Measurements from ENCODE around the gene LTB4R2.
A peak's percentile ranks its signal among the peaks of the same experiment; 100 is the strongest.

LTB4R2 gene

DNA sequence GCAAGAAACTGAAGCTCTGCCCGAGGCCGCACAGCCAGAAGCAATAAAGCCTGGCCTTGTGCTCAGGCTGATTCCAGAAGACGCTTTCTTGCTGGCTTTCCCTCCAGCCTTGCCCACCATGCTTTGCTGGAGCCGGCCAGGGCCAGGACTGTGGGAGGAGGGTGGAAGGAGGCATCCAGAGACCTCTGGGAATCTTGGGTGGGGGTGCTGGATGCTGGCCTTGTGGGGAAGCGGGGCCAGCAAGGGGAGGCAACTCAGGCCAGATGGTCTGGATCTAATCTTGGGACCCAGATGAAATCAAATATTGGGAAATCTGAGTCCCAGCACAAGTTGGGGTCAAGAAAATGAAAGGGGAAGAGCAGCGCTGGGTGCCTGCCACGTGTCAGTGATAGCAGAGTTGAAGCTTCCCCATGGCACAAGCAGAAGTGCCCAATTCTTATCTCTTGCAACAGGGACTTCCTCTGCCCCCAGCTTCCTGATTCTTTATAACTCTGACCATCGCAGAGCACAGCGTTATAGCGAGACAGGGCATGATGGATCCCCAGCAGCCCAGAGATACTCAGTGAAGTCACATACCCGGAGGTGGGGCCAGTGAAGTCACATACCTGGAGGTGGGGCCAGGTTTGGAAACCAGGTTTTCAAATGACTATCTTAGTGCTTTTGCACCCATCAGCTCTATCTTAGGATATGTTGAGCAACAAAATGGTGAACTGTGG lies 32.2 kb upstream of the LTB4R2 start:
- DNase-seq, result peak; percentile 29

DNA sequence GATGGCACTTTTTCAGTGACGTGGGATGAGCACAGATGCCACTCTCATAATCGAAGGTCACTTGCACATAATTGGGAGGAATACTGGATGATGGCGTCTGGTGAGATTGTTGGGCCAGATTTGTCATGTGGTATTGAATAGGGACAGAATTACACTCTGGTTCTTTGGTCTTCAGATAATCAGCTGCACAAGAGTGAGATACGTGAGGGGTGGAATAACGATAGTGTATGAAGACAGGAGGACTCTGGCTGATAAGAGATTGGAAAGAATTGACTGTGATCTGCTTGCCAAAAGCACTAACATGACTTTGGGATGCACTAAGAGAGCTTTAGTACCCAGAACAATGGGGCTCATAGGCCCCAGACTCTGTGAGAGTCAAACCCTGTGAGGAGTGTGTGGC lies 31.5 kb upstream of the LTB4R2 start:
- DNase-seq, result no peak

DNA sequence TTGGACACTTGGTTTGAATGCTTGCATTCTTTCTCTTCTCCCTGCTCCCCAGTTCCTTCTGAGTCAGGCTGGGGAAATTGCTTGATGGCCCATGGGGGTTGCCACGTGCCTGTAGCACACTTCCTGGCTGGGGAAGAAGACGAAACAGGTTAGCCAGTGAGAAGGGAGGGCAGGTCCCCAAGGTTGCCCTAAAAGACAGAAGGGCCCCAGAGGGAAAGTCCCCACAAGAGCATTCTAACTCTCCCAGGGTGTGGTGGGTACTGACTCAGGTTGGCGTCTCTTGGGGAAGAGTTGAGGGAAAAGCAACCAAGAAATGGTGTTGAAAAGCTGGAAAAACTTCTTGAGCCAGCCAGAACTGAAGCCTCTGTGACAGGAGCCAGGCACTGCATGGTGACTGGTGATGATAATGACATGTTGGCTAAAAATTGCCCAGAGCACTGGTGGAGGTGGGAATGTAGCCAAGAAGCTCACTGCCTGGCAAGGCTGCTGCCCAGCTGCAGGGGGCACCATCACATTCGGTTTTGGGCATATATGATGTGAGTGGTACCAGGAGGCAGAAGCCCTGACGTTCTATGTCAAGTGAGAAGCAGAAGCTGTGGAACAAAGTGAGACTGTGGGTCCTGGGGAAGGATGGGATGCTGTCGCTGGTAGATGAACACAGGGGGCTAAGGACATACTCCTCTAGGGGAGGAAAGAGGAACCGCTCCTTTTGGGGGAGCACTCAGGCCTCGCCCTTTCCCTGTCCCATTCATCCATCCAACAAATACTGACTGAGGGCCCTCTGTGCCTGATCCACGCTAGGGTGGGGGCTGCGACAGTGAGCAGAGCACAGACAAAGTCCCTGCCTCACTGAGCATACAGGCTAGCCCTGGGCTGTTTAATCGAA lies 30.4 kb upstream of the LTB4R2 start:
- no peak for DNase-seq

DNA sequence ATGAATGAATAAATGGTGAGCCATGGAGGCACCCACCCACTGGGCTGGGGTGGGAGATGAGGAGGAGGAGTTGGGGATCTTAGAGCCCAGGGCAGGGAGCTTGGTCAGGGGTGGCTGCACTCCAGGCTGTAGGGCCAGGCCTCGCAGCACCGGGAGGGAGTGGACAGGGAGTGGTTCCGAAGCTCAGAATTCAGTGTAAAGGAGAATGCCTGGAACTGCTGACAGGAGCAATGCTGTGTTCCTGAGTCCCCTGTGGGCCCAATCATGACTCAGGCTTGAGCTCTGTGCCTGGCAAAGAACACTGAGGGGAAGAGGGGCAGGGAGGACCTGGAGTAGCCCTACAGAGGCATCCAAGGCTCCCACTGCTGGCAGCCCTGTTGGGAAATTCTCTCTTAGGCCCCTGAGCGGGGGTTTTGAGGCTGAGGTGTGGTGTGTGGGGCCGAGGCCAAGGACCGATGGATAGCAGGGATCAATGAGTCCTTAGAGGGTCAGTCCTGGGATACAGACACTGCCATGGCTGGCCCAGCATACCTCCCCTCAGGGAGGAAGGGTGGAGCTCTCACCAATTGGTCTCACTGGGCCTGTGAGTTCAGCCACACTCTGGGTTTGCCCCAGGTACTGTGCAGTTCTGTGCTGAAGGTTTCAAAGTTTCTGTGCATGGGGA lies 29.0 kb upstream of the LTB4R2 start:
- no peak for DNase-seq

DNA sequence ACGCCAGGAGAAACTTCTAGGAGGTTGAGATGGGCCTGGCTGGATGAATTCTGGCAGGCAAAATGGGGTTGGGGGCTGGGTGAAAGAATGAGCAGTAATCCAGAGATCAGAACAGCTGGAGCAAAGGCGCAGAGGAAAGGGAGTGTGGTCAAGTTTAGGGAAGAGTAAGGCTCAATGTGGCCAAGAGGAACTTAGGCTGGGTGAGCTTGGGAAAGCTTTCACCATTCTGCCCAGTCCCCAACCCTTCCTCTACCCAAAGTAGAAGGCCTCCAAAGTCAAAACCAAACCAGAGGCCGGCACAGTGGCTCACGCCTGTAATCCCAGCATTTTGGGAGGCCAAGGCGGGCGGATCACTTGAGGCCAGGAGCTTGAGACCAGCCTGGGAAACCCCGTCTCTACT lies 28.3 kb upstream of the LTB4R2 start:
- DNase-seq, result no peak

DNA sequence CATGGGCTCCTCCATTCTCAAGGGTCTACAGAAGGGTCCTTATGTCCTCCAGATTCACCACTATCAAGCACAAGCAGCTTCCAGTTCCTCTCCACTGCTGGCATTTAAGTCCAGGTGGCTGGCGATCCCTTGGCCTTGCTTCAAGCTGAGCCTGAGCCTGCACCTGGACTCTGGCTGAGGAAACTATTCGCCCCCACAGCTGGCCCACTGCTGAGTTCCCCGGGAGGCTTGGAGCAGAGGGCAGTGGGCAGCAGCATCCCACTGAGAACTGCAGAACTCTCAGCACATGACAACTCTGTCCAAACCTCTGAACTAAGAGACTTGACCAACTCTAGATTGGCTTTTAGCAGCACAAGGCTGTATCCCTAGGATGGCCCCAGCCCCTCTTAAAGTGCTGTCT lies 27.2 kb upstream of the LTB4R2 start:
- DNase-seq, result no peak

DNA sequence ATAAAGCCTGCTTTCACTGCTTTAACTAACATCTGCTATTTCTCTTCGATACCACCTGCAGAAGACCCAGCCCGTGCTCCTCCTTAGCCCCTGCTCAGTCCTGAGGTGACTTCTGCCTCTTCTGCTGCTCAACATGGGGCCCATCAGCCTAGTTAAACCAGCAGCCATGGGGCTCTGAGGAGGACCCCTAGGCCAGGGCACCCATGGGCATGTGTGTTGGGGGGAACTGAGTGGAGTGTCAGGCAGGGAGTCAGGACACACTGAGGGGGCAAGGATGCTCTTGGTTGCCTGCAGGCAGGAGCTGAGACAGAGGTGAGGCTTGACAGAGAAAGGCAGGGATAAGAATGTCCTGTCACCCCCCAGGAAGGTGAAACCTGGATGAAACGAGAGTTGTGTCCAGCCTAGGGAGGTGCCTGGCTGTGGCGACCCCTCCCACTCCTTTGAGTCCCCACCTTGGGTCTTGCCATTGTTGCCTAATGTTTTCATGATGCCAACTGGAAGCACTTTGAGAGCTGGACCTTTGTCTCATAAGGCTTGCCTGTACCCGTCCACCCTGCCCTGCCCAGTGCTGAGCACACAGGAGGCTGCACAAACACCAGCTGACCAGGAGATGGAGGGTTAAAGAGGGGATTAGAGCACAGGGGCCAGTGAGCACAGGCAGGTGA lies 26.0 kb upstream of the LTB4R2 start:
- no peak for DNase-seq

DNA sequence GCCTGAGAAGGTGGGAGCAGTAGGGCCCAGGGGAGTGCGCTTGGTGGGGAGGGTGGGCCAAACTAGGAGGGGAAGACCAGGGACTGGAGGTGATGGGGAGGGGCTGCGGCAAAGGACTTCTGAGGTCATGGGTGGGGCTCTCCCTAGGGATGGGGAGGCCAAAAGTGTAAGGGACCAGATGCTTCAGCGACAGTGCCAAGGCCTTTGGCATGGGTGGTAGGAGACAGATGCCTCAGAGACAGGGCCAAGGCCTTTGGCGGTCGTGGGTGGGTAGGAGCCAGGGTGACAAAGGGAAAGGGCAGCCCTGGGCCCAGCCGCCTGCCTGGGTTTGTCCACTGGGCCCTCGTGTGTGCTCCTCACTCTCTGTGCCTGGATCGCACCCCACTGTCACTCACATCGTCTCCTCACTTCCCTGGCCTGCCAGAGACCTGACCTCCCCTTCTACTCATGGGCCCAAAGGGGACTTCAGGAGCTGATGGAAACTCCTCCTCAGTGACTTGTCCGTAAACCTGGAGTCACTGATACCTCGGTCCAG lies 25.4 kb upstream of the LTB4R2 start:
- no peak for DNase-seq

DNA sequence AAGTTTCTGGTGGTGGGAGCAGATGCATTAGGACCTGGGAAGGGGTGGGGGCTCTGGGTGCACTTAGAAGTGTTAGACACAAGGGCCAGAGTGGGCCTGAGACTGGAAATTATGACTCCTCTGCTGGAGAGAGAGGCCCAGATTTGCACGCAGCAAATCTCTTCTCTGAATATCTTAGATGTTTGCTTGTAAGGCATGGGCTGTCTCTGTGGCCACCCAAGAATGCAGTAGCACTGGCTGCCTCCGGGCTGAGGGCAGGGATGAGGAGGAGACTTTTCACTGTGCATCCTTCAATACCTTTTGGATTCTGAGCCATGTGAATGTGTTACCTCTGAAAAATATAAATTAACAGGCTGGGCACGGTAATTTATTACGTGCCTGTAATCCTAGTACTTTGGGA lies 24.6 kb upstream of the LTB4R2 start:
- no peak for DNase-seq

DNA sequence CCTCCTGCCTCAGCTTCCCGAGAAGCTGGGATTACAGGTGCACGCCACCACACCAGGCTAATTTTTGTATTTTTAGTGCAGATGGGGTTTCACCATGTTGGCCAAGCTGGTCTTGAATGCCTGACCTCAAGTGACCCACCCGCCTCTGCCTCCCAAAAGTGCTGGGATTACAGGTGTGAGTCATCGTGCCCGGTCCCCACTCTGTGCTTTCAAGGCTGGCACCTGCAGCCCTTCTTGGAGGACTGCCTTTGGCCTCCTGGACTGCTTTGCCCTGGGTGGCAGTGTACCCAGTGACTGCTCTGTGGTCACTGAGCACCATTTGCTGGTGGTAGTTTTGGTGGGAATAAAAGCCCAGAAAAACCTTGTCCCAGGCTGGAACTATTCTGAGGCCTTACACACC lies 22.9 kb upstream of the LTB4R2 start:
- DNase-seq, result no peak

DNA sequence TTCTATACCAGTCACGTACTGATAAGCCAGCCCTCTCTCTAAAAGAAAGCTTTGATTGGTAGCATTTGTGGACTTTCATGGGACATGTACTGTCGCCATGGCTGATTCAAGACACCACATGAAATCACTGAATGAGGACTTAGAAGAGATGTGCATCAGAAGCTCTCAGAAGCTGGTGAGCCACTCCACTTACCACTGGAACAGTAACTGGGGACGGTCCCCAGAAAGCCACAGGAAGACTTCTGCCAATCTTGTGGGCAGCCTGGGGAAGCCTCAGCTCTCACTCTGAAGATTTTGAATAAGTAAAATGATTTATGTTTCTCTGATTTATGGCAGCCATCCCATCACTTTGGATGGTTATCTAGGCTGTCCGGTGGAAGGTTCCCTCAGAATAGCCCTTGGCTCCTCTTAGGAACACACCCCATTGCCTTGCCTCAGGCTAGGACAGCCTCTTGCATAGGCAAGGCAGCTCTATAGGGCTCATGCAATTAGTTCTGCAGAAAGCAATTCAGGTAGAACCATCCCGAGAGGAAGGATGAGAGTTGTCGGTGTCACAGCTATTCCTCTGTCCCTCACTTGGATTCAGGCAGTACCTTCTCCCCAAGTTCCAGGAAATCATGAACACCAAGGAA lies 20.2 kb upstream of the LTB4R2 start:
- no peak for DNase-seq

DNA sequence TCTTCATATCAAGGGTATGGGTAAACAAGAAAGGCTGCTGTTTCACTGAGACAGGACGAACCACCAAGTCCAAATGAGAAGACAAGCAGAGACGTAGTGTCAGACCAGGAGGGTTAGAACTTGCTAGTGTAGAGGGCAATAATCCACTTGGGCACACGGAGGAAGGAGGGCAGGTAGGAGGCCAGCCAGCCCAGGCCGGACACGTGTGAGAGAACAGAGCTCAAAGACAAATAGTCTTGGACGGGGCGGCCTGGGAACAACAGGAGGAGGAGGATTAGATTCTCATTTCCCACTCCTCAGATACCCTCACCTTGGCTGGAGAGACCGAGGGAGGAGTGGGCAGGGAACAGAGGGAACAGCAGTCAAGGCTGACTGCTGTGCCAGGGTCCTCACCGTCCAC lies 19.2 kb upstream of the LTB4R2 start:
- DNase-seq, result no peak

DNA sequence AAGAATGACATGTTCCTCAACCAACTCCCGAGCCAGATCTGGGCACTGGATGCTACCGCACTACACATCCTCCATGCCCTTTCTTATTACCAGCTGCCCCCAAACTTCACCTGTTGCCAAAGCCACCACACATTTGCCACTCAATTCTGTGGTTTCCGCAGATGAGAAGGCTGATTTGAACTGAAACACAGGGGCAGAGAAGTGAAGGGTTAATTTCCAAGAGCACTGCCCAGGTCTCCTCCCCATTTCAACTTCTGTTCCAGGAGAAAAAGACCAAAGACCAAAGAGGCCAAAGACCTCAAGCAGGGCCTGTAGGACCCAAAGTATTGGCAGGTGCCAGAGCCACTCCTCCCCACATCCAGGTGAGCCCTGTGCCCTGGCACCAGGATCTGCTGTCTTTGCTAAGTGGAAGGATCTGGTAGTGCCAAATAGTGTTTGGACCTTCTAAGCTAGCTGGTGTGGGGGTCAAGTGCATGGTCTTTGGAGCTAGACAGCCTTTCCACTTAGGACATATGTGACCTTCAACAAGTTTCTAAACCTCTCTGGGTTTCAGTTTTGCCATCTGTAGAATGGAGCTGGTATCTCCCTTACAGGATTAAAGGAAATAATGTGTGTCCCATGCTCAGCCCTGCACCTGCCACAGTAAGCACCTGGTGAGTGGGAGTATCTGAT lies 18.4 kb upstream of the LTB4R2 start:
- no peak for DNase-seq

DNA sequence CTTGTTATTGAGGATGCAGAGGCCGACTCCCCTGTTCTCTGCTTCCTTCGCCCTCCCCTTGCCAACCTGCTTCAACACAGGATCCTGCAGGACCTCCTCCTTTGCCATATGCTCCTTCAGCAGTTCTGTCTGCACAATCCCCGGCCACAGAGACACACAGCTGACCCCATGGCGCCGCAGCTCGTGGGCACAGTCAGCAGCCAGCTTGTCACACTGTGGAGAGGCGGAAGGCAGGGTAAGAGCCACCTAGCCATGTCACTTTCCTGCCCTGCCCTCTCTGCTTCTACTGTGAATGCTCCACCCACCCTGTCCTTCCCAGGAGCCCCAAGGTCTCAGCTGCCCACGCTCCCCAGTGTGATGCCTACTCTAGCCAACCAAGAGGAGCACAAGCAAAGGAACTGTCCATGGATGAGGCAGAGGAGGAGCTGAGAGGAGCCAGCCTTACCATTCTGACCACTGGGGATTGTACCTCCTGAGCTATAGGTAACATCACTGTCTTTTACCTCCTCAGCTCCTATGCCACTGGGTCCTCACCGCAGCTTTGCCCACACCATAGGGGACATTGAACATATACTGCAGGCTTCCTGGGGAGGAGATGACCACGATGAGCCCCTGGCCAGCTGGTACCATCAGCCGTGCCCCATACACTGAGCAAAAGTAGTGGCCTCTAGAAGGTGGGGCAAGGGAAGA lies 17.7 kb upstream of the LTB4R2 start:
- DNase-seq, result no peak

DNA sequence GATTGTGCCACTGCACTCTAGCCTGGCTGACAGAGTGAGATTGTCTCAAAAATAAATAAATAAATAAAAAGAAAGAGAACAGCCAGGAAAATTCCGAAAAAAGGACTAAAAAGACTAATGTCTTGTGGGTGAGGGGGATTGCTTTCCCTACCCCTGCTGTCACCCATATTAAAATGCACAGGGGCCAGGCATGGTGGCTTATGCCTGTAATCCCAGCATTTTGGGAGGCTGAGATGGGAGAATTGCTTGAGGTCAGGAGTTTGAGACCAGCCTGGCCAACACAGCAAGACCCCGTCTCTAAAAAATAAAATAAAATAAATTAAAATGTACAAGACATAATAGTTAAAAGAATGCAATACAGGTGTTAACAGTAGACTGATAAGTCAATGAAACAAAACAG lies 16.4 kb upstream of the LTB4R2 start:
- no peak for DNase-seq

DNA sequence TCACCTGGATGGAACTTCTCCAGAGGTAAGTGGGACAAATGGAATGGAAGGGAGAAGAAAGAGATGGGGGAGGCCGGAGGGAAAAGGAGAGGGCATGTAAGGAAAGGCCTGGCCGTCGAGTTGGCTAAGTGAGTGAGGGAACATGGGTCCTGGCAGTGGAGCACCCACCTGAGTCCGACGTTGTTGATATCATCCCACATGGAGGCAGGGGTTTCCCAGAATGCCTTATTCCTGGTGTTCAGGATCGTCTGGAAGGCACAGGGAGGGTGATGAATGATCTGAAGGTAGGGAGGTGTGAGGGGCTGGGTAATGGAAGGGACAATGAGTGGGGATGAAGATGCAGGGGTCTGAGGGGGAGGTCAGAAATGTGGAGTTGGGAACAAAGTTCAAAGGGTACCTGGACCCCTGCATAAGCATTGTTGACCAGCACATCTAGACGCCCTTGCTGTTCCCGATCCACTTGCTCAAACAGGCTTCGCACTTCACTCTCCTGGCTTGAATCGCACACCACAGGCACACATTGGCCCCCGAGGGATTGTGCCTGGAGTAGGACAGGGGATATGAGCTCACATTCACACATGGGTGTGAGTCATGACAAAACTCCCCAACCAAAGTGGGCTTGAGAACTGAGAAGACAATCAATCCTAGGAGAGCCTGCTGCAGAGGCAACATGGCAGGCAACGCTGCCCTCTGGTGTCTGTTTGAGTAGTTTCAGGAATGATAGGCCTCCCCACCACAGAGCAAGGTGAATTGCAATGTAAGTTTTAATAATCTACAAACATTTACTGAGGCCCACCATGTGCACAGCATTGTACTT lies 13.4 kb upstream of the LTB4R2 start:
- DNase-seq, result peak; percentile 30

DNA sequence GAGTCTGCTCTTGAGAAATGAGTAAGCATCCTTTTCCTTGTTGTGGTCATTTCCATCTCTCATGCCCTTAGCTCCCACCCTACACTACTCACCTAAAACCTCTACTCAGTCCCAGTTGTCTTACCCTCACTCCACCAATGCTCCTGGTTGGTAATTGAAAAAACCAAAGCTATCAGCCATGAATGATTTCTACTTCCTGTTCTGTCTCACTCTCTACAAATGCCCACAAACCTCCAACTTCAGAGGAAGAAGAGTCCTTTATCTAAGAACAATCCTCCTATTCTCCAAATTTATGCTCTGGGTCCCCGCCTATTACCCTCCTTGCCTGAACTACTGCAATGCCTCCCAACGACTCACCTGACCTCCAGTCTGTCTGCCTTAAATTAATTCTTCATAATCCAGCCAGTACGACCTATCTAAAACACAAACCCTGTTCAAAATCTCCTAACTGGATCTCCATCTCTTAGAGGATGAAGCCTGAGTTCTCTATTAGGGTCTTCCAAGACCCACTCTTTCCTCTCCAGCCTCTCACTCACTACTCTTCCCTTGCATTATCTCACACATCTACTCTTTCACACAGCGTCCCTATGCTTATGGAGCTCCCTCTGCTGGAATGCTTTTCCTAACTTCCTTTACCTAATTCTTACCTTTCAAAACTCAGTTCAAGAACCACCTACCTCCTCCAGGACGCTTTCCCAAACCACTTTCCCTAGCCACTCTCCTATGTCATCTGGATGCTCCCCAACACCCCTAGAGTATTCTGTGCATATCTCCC lies 12.6 kb upstream of the LTB4R2 start:
- no peak for DNase-seq

DNA sequence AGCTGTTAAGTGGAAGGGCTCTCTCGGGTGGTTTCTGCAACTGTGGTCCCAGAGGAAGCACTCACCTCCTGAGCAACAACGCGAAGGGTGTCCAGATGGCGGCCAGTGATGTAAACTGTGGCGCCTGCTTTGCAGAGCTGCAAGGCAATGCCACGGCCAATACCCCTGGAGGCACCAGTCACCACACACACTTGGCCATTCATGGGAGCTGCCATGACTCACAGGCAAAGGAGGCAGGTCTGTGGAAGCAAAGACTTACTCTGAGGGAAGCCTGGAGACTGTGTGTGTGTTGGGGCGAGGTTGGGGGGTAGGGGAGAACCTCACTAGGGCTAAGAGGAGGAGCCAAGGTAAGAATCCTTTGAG lies 11.1 kb upstream of the LTB4R2 start:
- DNase-seq, result no peak

Measured in KG1 (cell line).